Esophagus muscularis mucosa (tissue), 3 donors: ENCODE results near the gene EVI2B.

Source experiments
- CTCF ChIP-seq, 3 experiments: fragments of 200-600 bp in 2 of 3; fragments of 450-650 bp in 1 of 3; sonication (generic) in 2 of 3; IDR thresholded peaks; one replicate each; pipeline ENCODE4 v1.5.1; 2017 to 2019; ENCODE audit warnings: antibody characterized with exemption in 3 of 3, mild to moderate bottlenecking in 2 of 3, moderate library complexity in 1 of 3
- POLR2A ChIP-seq: fragments of 450-650 bp; IDR thresholded peaks from one replicate; pipeline ENCODE4 v1.6.1; 2017; ENCODE audit warnings: antibody characterized with exemption, moderate library complexity, mild to moderate bottlenecking, low read depth
- POLR2AphosphoS5 ChIP-seq, 2 donors: sonication (generic); formaldehyde crosslinking; IDR thresholded peaks; one replicate each; pipeline ENCODE4 v1.6.1; 2017; ENCODE audit warnings: antibody characterized with exemption in 2 of 2

GRCh38 chr17:31297090-31297489 lies 16.8 kb downstream of the EVI2B start, which contains the start of gene OMG:
- no peak for TF ChIP-seq CTCF (IDR thresholded peaks at IDR 0.05)
- no peak for TF ChIP-seq POLR2AphosphoS5 (IDR thresholded peaks at IDR 0.05)
- TF ChIP-seq POLR2A: no peak
